Neutrophil (primary cell): ENCODE measurements around the gene IPO9.
"Not testable (repeated sequence)": the region's sequence is repeated elsewhere in the genome, so short reads cannot be mapped to it uniquely, and the experiment has no call there.

Experiments used
- H3K27ac ChIP-seq: fragments of 200-600 bp; sonication (generic); 2 replicates; pipeline ENCODE4 v1.5.1; 2016; ENCODE audit warnings: mild to moderate bottlenecking, moderate library complexity
- H3K27me3 ChIP-seq: fragments of 200-600 bp; sonication (generic); 2 replicates; pipeline ENCODE4 v1.6.0; 2016; ENCODE audit warnings: mild to moderate bottlenecking
- H3K36me3 ChIP-seq: fragments of 200-600 bp; sonication (generic); 2 replicates; pipeline ENCODE4 v1.5.1; 2017
- H3K4me1 ChIP-seq, 2 experiments: fragments of 200-600 bp in 1 of 2; sonication (generic) in 1 of 2; 1 replicate in 1 of 2; 2 replicates in 1 of 2; pipeline versions ENCODE4 v1.5.1 to v1.6.1; 2013 to 2016; ENCODE audit warnings: low read depth in 1 of 2, low read length in 1 of 2, mild to moderate bottlenecking in 1 of 2, moderate library complexity in 1 of 2; ENCODE audit not compliant: control insufficient read depth in 1 of 2, insufficient read depth in 1 of 2
- H3K4me3 ChIP-seq, 2 experiments: fragments of 200-600 bp in 1 of 2; sonication (generic) in 1 of 2; 1 replicate in 1 of 2; 2 replicates in 1 of 2; pipeline ENCODE4 v1.5.1; 2013 to 2016; ENCODE audit warnings: low read depth in 1 of 2, low read length in 1 of 2, mild to moderate bottlenecking in 1 of 2, moderate library complexity in 1 of 2
- H3K9me3 ChIP-seq: fragments of 200-600 bp; sonication (generic); 2 replicates; pipeline ENCODE4 v1.5.1; 2016
- TF ChIP-seq, protein P1 (sequence below): fragments of 200-600 bp; sonication (generic); IDR thresholded peaks from 2 replicates; pipeline ENCODE4 v1.5.1; 2016; ENCODE audit warnings: antibody characterized with exemption

The IPO9 gene

DNA sequence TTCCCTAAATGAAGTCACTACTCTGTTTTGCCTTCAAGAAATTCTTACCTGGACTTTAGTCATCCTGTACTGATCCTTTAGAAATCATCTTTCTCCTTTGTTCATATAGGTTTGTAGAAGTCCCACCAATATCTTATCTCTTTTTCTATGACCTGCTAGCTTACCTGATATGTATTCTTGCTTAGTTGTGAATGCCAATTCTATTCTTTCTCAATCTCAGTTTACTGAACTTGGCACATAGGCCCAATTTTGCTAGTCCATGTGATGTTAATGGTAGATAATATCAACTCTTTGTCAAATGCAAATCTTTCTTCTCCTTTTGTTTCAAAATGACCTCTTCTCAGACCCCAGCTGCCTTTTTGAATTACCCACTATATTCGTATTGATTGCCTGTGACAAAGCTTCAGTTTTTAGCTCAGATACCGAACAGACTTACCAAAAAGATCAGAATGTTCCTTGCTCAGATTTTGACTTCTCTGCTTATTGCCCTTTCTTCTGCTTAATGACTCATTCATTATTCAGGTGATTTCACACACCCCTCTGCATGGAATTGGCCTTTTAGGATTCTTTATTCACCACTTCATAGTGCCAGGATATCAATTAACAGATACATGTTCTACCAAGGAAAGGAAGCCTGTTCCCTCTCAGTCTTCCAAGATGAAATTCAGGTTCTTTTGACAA lies 20.6 kb downstream of the IPO9 start:
- Histone ChIP-seq H3K27ac (no peak overlapping the region), H3K36me3 (peaks cover 49% of the 10 kb centered on the region)

DNA sequence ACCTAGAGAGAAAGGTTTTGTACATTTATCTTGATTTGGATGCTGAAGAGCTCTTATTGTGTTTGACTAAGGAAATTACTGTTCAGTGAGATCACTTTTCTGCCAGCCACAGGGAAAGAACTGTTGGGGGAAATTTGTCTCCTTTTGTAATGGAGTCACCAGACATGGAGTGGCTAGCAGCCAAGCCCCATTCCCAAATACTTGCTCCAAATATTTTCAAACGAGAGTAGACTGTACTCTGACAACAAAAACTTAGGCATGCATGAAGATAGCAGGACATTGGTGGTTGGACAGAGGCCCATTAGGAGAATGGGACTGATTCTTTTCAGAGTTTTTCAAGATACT lies 21.1 kb downstream of the IPO9 start:
- Histone ChIP-seq H3K4me3 (no peak overlapping the region), H3K27me3 (no peaks in the 10 kb centered on the region), H3K27ac (no peak overlapping the region), H3K9me3 (no peaks in the 10 kb centered on the region), H3K4me1 (peaks cover 0 to 5% of the 10 kb centered on the region in 2 experiments), H3K36me3 (peaks cover 54% of the 10 kb centered on the region)
- TF ChIP-seq, protein P1, sequence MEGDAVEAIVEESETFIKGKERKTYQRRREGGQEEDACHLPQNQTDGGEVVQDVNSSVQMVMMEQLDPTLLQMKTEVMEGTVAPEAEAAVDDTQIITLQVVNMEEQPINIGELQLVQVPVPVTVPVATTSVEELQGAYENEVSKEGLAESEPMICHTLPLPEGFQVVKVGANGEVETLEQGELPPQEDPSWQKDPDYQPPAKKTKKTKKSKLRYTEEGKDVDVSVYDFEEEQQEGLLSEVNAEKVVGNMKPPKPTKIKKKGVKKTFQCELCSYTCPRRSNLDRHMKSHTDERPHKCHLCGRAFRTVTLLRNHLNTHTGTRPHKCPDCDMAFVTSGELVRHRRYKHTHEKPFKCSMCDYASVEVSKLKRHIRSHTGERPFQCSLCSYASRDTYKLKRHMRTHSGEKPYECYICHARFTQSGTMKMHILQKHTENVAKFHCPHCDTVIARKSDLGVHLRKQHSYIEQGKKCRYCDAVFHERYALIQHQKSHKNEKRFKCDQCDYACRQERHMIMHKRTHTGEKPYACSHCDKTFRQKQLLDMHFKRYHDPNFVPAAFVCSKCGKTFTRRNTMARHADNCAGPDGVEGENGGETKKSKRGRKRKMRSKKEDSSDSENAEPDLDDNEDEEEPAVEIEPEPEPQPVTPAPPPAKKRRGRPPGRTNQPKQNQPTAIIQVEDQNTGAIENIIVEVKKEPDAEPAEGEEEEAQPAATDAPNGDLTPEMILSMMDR, result no peak

More for the DNA sequence above, 20.6 kb downstream of the IPO9 start:
- Histone ChIP-seq H3K9me3 (no peaks in the 10 kb centered on the region), H3K4me1 (peaks cover 0 to 5% of the 10 kb centered on the region in 2 experiments), H3K27me3 (no peaks in the 10 kb centered on the region), H3K4me3 (no peak overlapping the region)
- TF ChIP-seq, protein P1, result no peak

DNA sequence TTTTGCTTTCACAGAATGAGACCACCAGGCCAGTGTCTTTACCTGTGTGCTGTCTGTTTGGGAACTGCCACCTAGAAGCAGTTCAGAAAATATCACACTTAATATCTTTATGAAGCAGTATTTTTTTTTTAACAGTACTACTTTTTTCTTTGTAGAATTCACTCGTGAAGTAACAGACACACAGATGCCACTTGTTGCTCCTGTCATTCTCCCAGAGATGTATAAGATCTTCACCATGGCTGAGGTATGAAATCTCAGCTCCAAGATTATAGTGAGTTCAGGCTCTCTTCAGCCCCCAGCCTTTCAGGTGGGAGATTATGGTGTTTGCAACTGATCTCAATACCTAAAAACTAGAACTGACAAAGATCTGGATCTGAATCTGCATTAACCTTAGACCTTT lies 23.0 kb downstream of the IPO9 start:
- Histone ChIP-seq H3K9me3 (no peaks in the 10 kb centered on the region), H3K4me3 (no peak overlapping the region), H3K27me3 (no peaks in the 10 kb centered on the region), H3K4me1 (no peaks in the 10 kb centered on the region), H3K27ac (no peak overlapping the region), H3K36me3 (peaks cover 74% of the 10 kb centered on the region)
- TF ChIP-seq, protein P1, result no peak

DNA sequence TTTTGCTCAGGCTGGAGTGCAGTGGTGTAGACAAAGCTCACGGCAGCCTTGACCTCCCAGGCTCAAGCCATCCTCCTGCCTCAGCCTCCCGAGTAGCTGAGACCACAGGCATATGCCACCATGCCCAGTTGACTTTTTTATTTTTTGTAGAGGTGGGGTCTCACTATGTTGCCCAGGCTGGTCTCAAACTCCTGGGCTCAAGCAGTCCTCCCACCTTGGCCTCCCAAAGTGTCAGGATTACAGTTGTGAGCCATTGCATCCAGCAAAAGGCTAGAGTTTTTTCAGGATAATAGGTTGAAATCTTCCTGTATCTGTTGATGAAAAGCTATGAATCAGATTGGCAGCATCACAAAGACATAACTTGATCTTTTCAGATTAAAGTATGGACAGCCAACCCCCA lies 27.8 kb downstream of the IPO9 start:
- not testable (repeated sequence) for H3K27ac ChIP-seq, H3K4me3 ChIP-seq, H3K4me1 ChIP-seq, H3K9me3 ChIP-seq, H3K27me3 ChIP-seq
- peaks cover 83% of the 10 kb centered on the region for H3K36me3 ChIP-seq

DNA sequence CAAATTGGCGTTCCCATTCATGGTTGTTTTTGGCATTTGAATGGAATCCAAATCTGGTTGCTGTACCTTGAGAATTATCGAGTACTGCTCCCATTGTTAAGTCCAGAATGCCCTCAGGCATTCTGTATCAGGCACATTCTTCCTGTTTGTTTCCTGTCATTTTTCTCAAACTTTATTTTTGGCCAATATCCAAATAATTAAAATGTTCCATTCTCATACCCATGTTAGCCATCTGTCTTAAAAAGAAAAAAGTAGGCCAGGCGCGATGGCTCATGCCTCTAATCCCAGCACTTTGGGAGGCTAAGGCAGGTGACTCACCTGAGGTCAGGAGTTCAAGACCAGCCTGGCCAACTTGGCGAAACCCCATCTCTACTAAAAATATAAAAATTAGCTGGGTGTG lies 30.5 kb downstream of the IPO9 start:
- peaks cover 80% of the 10 kb centered on the region for H3K36me3 ChIP-seq
- H3K9me3 ChIP-seq, result no peaks in the 10 kb centered on the region
- TF ChIP-seq, protein P1, result no peak
- H3K4me1 ChIP-seq, result no peaks in the 10 kb centered on the region
- no peak overlapping the region for H3K27ac ChIP-seq
- H3K4me3 ChIP-seq, result no peak overlapping the region
- no peaks in the 10 kb centered on the region for H3K27me3 ChIP-seq

DNA sequence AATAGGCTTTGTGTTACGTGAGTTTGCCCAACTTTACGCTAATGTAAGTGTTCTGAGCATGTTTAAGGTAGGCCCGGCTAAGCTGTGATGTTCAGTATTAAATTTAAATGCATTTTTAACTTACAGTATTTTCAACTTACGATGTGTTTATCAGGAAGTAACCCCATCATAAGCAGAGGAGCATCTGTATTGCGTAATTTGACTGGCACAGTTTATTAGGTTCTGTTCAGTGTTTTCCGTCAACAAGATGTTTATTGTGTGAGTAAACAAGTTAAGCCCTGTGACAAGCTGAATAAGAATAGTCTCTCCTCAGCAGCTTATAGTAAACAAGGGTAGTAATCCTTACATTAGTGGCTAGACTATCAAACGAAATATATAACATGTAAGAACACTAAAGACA lies 32.5 kb downstream of the IPO9 start:
- Histone ChIP-seq H3K4me1 (no peaks in the 10 kb centered on the region), H3K27ac (no peak overlapping the region), H3K27me3 (no peaks in the 10 kb centered on the region), H3K36me3 (peaks cover 72% of the 10 kb centered on the region), H3K9me3 (no peaks in the 10 kb centered on the region), H3K4me3 (no peak overlapping the region)
- TF ChIP-seq, protein P1, result no peak
